HL-60 (cell line): ENCODE results near the gene KRTAP2-1.

Source experiments
- CTCF ChIP-seq: IDR thresholded peaks from one replicate; pipeline ENCODE4 v1.5.1; 2011; ENCODE audit warnings: low read length, control low read depth, inconsistent platforms; ENCODE audit not compliant: insufficient read depth
- POLR2AphosphoS5 ChIP-seq: IDR thresholded peaks from 2 replicates; pipeline ENCODE4 v1.6.1; 2012; ENCODE audit warnings: low read depth
- REST ChIP-seq: IDR thresholded peaks from 2 replicates; pipeline ENCODE4 v1.6.1; 2012; ENCODE audit warnings: low read depth; ENCODE audit not compliant: insufficient replicate concordance
- SPI1 ChIP-seq: IDR thresholded peaks from 2 replicates; pipeline ENCODE4 v1.6.1; 2012; ENCODE audit warnings: low read depth, mild to moderate bottlenecking, borderline replicate concordance

- TF ChIP-seq CTCF (no peak), REST (no peak), POLR2AphosphoS5 (no peak), SPI1 (no peak)
Observed at GRCh38 chr17:40997361-40997760, 49.8 kb downstream of the KRTAP2-1 start.
